SK-N-SH (cell line): Measurements from ENCODE around the gene FHIP2A. TPM values are rescaled to one million over a fixed set of nuclear protein-coding genes. Genes with fewer than 3 reads are reported as not detected.

ENCODE experiments used
- CTCF ChIA-PET: fragments of 300-600, 350-600 bp; formaldehyde crosslinking; extraction: SDS; loops from one replicate; lab custom pipeline; 2021; lab: Yijun Ruan, JAX
- POLR2A ChIA-PET: fragments of 350-600 bp; sonication (Branson Sonifier 250); formaldehyde crosslinking; extraction: SDS; loops from one replicate; lab custom pipeline; 2020; ENCODE audit warnings: antibody characterized with exemption, inconsistent platforms; lab: Yijun Ruan, JAX
- DNase-seq: peaks from one replicate; pipeline ENCODE4 v3.0.0; 2012
- H2AFZ ChIP-seq: fragments of 200-600 bp; sonication (generic); 2 replicates; pipeline ENCODE4 v1.8.1; 2016; ENCODE audit warnings: antibody characterized with exemption, mild to moderate bottlenecking, low read depth
- H3F3A ChIP-seq: fragments of 200-600 bp; sonication (generic); replicated peaks from 2 replicates; pipeline ENCODE3; 2016; ENCODE audit warnings: antibody characterized with exemption, mild to moderate bottlenecking; ENCODE audit not compliant: insufficient read depth
- H3K27ac ChIP-seq, 2 experiments: fragments of 200-500 bp in 1 of 2; fragments of 200-600 bp in 1 of 2; sonication (Bioruptor generic) in 1 of 2; sonication (generic), shearing (Covaris generic) in 1 of 2; 2 replicates each; pipeline versions ENCODE4 v1.5.1 to v1.6.1; 2014 to 2016; ENCODE audit warnings: low read depth in 2 of 2, inconsistent platforms in 1 of 2, low read length in 1 of 2, mild to moderate bottlenecking in 1 of 2, mixed read lengths in 1 of 2
- H3K27me3 ChIP-seq: fragments of 200-600 bp; sonication (generic), shearing (Covaris generic); 2 replicates; pipeline ENCODE4 v1.6.1; 2016; ENCODE audit warnings: mixed run types; ENCODE audit not compliant: insufficient read depth
- H3K36me3 ChIP-seq, 2 experiments: fragments of 200-500 bp in 1 of 2; fragments of 200-600 bp in 1 of 2; sonication (Bioruptor generic) in 1 of 2; sonication (generic) in 1 of 2; replicated peaks in 1 of 2; 2 replicates each; pipeline versions ENCODE3 to v1.5.1; 2014 to 2016; ENCODE audit warnings: low read length in 1 of 2, mild to moderate bottlenecking in 1 of 2; ENCODE audit not compliant: insufficient read depth in 2 of 2, control insufficient read depth in 1 of 2
- H3K4me1 ChIP-seq, 2 experiments: fragments of 200-500 bp in 1 of 2; fragments of 200-600 bp in 1 of 2; sonication (Bioruptor generic) in 1 of 2; sonication (generic), shearing (Covaris generic) in 1 of 2; 2 replicates each; pipeline versions ENCODE4 v1.5.1 to v1.6.1; 2014 to 2016; ENCODE audit warnings: low read depth in 1 of 2, low read length in 1 of 2, mixed run types in 1 of 2; ENCODE audit not compliant: insufficient read depth in 2 of 2, control insufficient read depth in 1 of 2
- H3K4me2 ChIP-seq: fragments of 200-600 bp; sonication (generic), shearing (Covaris generic); 2 replicates; pipeline ENCODE4 v1.6.1; 2017; ENCODE audit warnings: mixed run types
- H3K4me3 ChIP-seq, 2 experiments: fragments of 200-500 bp in 1 of 2; fragments of 200-600 bp in 1 of 2; sonication (Bioruptor generic) in 1 of 2; sonication (generic), shearing (Covaris generic) in 1 of 2; 2 replicates each; pipeline versions ENCODE4 v1.5.1 to v1.8.1; 2014 to 2016; ENCODE audit warnings: low read depth in 2 of 2, inconsistent platforms in 1 of 2, low read length in 1 of 2, mild to moderate bottlenecking in 1 of 2, mixed read lengths in 1 of 2, moderate library complexity in 1 of 2
- H3K79me2 ChIP-seq: fragments of 200-600 bp; sonication (generic); 2 replicates; pipeline ENCODE4 v1.8.1; 2017; ENCODE audit warnings: mild to moderate bottlenecking; ENCODE audit not compliant: insufficient read depth
- H3K9ac ChIP-seq: fragments of 200-600 bp; sonication (generic); 2 replicates; pipeline ENCODE4 v1.6.1; 2017; ENCODE audit warnings: mixed run types
- H3K9me2 ChIP-seq: fragments of 200-600 bp; sonication (generic); 2 replicates; pipeline ENCODE4 v1.6.1; 2017; ENCODE audit warnings: mixed run types
- H3K9me3 ChIP-seq: fragments of 200-600 bp; sonication (generic); 2 replicates; pipeline ENCODE4 v1.6.1; 2017; ENCODE audit warnings: mixed run types, mild to moderate bottlenecking, moderate library complexity
- H4K20me1 ChIP-seq: fragments of 200-600 bp; sonication (generic); 2 replicates; pipeline ENCODE4 v1.6.1; 2017; ENCODE audit warnings: mild to moderate bottlenecking, mixed run types; ENCODE audit not compliant: insufficient read depth
- CHD2 ChIP-seq: fragments of 150-350 bp; IDR thresholded peaks from 2 replicates; pipeline ENCODE4 v1.6.1; 2018; ENCODE audit warnings: low read length; ENCODE audit not compliant: partially characterized antibody
- ELF1 ChIP-seq: IDR thresholded peaks from 2 replicates; pipeline ENCODE4 v1.4.0; 2012
- EP300 ChIP-seq, 2 experiments: IDR thresholded peaks; 2 replicates each; pipeline versions ENCODE4 v1.4.0 to v1.6.1; 2012; ENCODE audit warnings: borderline replicate concordance in 1 of 2, low read depth in 1 of 2, low read length in 1 of 2
- FOSL2 ChIP-seq: IDR thresholded peaks from 2 replicates; pipeline ENCODE4 v1.4.0; 2012; ENCODE audit warnings: low read depth, mild to moderate bottlenecking, moderate library complexity, borderline replicate concordance
- FOXJ3 ChIP-seq: sonication (generic); formaldehyde crosslinking; IDR thresholded peaks from 2 replicates; pipeline ENCODE4 v1.5.1; 2020; ENCODE audit warnings: mild to moderate bottlenecking, missing genetic modification reagents
- GATA2 ChIP-seq: sonication (generic); formaldehyde crosslinking; IDR thresholded peaks from 2 replicates; pipeline ENCODE4 v1.5.0; 2020; ENCODE audit warnings: mild to moderate bottlenecking, missing genetic modification reagents
- JUND ChIP-seq: IDR thresholded peaks from 2 replicates; pipeline ENCODE4 v1.4.0; 2012
- NFIC ChIP-seq: IDR thresholded peaks from 2 replicates; pipeline ENCODE4 v1.4.0; 2012; ENCODE audit warnings: borderline replicate concordance
- NRF1 ChIP-seq: IDR thresholded peaks from 2 replicates; pipeline ENCODE4 v1.6.1; 2012; ENCODE audit warnings: low read depth, mild to moderate bottlenecking, low read length
- POLR2AphosphoS5 ChIP-seq: IDR thresholded peaks from 2 replicates; pipeline ENCODE4 v1.6.1; 2012; ENCODE audit warnings: low read depth, low read length
- RAD21 ChIP-seq: IDR thresholded peaks from 2 replicates; pipeline ENCODE4 v1.6.1; 2012; ENCODE audit warnings: mild to moderate bottlenecking, low read length
- RCOR1 ChIP-seq: fragments of 150-350 bp; IDR thresholded peaks from 2 replicates; pipeline ENCODE4 v1.6.1; 2017; ENCODE audit warnings: antibody characterized with exemption, low read length
- RFX5 ChIP-seq: IDR thresholded peaks from 2 replicates; pipeline ENCODE4 v1.6.1; 2012; ENCODE audit warnings: mild to moderate bottlenecking, improper control_type of control experiment, low read length
- SIN3A ChIP-seq: IDR thresholded peaks from 2 replicates; pipeline ENCODE4 v1.6.1; 2012; ENCODE audit warnings: low read depth, mild to moderate bottlenecking, low read length, moderate library complexity, borderline replicate concordance
- SMC3 ChIP-seq: IDR thresholded peaks from 2 replicates; pipeline ENCODE4 v1.6.1; 2012; ENCODE audit warnings: low read depth, low read length, improper control_type of control experiment
- TAF1 ChIP-seq: IDR thresholded peaks from 2 replicates; pipeline ENCODE4 v1.6.1; 2012; ENCODE audit warnings: low read depth, mild to moderate bottlenecking, low read length, moderate library complexity, borderline replicate concordance
- TCF12 ChIP-seq: IDR thresholded peaks from 2 replicates; pipeline ENCODE4 v1.4.0; 2012
- TEAD4 ChIP-seq: IDR thresholded peaks from 2 replicates; pipeline ENCODE4 v1.4.0; 2012; ENCODE audit warnings: mild to moderate bottlenecking, borderline replicate concordance; ENCODE audit not compliant: insufficient read depth
- USF1 ChIP-seq: IDR thresholded peaks from 2 replicates; pipeline ENCODE4 v1.4.0; 2012; ENCODE audit warnings: low read depth, borderline replicate concordance
- WGBS: methylation state at CpG from one replicate; pipeline ENCODE4 v1.1.6; 2017; ENCODE audit warnings: low lambda C conversion rate; 5-methylcytosine and 5-hydroxymethylcytosine counted together
- polyA plus RNA-seq, 3 experiments: library from polyadenylated mRNA; depleted of rRNA; stranded (reverse); fragments of >200 nt; gene quantifications; 2 replicates each; pipeline ENCODE4 v1.2.3, GENCODE V29; 2012
- TF ChIP-seq, protein P1 (sequence below): IDR thresholded peaks from 2 replicates; pipeline ENCODE4 v1.4.0; 2012; ENCODE audit warnings: low read depth, borderline replicate concordance
- TF ChIP-seq, protein P2 (sequence below): IDR thresholded peaks from 2 replicates; pipeline ENCODE4; 2012

FHIP2A gene
- polyA plus RNA-seq, 1 of the 3 experiments (the other 2 are of a cell fraction) = 6.1 TPM

DNA sequence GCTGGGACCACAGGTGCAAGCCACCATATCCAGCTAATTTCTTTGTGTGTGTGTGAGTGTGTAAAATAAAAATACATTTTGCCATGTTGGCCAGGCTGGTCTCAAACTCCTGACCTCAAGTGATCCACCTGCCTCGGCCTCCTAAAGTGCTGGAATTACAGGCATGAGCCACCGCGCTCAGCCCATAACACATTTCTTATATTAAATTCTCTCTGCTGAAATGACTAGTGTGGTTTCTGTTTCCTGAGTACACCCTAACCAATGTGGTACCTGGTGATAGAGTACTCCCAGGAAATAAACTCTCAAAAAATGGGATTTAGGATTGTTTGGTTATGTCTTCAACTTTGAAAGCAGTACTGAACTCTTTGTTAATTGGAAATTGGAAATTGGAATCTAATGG, 19.4 kb upstream of the FHIP2A start:
- H3K4me1 ChIP-seq = no peaks in the 10 kb centered on the region
- no peaks in the 10 kb centered on the region for H4K20me1 ChIP-seq
- no peak overlapping the region for H3K27ac ChIP-seq
- no peak for TF ChIP-seq RCOR1
- no peak for TF ChIP-seq FOSL2
- no peak for TF ChIP-seq EP300 (IDR thresholded peaks at IDR 0.05; ENCODE audit: borderline replicate concordance in 1 of 2, low read depth in 1 of 2, low read length in 1 of 2)
- no peak for TF ChIP-seq RFX5
- TF ChIP-seq TEAD4 = no peak
- TF ChIP-seq CHD2 = no peak
- no peak for TF ChIP-seq SMC3
- TF ChIP-seq, protein P1, sequence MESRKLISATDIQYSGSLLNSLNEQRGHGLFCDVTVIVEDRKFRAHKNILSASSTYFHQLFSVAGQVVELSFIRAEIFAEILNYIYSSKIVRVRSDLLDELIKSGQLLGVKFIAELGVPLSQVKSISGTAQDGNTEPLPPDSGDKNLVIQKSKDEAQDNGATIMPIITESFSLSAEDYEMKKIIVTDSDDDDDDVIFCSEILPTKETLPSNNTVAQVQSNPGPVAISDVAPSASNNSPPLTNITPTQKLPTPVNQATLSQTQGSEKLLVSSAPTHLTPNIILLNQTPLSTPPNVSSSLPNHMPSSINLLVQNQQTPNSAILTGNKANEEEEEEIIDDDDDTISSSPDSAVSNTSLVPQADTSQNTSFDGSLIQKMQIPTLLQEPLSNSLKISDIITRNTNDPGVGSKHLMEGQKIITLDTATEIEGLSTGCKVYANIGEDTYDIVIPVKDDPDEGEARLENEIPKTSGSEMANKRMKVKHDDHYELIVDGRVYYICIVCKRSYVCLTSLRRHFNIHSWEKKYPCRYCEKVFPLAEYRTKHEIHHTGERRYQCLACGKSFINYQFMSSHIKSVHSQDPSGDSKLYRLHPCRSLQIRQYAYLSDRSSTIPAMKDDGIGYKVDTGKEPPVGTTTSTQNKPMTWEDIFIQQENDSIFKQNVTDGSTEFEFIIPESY = no peak
- no peak for TF ChIP-seq SIN3A
- H2AFZ ChIP-seq = no peak overlapping the region
- H3K27me3 ChIP-seq = no peaks in the 10 kb centered on the region
- peaks cover 4% of the 10 kb centered on the region for H3F3A ChIP-seq
- CTCF ChIA-PET = interaction anchor here (1.0 to 1.2 kb wide), 2 partner anchors 19 to 20 kb away, joined by 3 read pairs; partner anchors contain the start of gene FHIP2A
- WGBS = 95% methylated on average over 3 of the region's 3 CpGs
- H3K9me2 ChIP-seq = no peaks in the 10 kb centered on the region
- no peaks in the 10 kb centered on the region for H3K9me3 ChIP-seq
- no peaks in the 10 kb centered on the region for H3K79me2 ChIP-seq
- DNase-seq = no peak
- no peak overlapping the region for H3K4me3 ChIP-seq
- H3K4me2 ChIP-seq = no peak overlapping the region
- H3K36me3 ChIP-seq = no peaks in the 10 kb centered on the region
- no peak overlapping the region for H3K9ac ChIP-seq
- POLR2A ChIA-PET = no interaction called here

GRCh38 chr10:114806562-114807391, 14.8 kb upstream of the FHIP2A start:
- Histone ChIP-seq H3K9me2 (no peaks in the 10 kb centered on the region), H3F3A (peaks cover 8% of the 10 kb centered on the region), H3K36me3 (no peaks in the 10 kb centered on the region), H3K27ac (peak overlapping the region in 1 of 2 experiments; percentile 44; a peak in 1 of 4 replicates), H3K27me3 (no peaks in the 10 kb centered on the region), H2AFZ (no peak overlapping the region), H3K9me3 (no peaks in the 10 kb centered on the region), H3K79me2 (no peaks in the 10 kb centered on the region), H4K20me1 (no peaks in the 10 kb centered on the region), H3K4me2 (no peak overlapping the region), H3K4me1 (no peaks in the 10 kb centered on the region), H3K4me3 (no peak overlapping the region), H3K9ac (no peak overlapping the region)
- POLR2A ChIA-PET = no interaction called here
- CTCF ChIA-PET = interaction anchor here (1.0 kb wide), 1 partner anchor 14 kb away, joined by 3 read pairs; no protein-coding TSS in a partner anchor
- 48% methylated on average over 3 of the region's 3 CpGs for WGBS
- no peak for DNase-seq
- TF ChIP-seq NFIC (peak; percentile 80), ELF1 (no peak), USF1 (no peak), JUND (peak; percentile 59; the same call in 1 of the 2 replicates), TAF1 (no peak), FOXJ3 (CRISPR knock-in tag) (no peak), NRF1 (no peak), POLR2AphosphoS5 (no peak), GATA2 (CRISPR knock-in tag) (no peak), SMC3 (no peak), CHD2 (no peak), RAD21 (no peak), TCF12 (peak; percentile 77), FOSL2 (peak; percentile 49; the same call in 1 of the 2 replicates)
- TF ChIP-seq, protein P2, sequence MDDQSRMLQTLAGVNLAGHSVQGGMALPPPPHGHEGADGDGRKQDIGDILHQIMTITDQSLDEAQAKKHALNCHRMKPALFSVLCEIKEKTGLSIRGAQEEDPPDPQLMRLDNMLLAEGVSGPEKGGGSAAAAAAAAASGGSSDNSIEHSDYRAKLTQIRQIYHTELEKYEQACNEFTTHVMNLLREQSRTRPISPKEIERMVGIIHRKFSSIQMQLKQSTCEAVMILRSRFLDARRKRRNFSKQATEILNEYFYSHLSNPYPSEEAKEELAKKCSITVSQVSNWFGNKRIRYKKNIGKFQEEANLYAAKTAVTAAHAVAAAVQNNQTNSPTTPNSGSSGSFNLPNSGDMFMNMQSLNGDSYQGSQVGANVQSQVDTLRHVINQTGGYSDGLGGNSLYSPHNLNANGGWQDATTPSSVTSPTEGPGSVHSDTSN = 0 out of 2 replicates have a peak, but pooled peaks have one; percentile 52
- TF ChIP-seq, protein P1 = no peak
